ENCODE data around the gene KLHL29.

Gene KLHL29

DNA sequence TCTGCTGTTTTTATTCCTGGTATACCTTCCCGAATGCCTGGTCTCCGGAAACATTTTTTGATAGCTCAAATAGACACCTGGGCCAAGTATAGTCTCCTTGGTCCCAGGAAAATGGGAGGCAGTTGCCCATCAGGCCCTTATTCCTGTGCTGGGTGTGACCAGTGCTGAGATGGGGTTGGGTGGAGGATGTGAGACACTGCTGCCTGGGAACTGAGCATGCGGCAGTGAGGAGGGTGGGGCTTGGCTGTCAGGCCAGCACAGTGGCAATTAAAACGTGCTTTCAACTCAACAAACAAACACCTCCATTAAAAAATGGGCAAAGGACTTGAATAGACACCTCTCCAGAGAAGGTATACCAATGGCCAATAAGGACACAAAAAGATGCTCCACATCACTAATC, 12.5 kb downstream of the KLHL29 start:
- DNase-seq (ENCODE audit: low read depth in 2 of 2), result no peak

DNA sequence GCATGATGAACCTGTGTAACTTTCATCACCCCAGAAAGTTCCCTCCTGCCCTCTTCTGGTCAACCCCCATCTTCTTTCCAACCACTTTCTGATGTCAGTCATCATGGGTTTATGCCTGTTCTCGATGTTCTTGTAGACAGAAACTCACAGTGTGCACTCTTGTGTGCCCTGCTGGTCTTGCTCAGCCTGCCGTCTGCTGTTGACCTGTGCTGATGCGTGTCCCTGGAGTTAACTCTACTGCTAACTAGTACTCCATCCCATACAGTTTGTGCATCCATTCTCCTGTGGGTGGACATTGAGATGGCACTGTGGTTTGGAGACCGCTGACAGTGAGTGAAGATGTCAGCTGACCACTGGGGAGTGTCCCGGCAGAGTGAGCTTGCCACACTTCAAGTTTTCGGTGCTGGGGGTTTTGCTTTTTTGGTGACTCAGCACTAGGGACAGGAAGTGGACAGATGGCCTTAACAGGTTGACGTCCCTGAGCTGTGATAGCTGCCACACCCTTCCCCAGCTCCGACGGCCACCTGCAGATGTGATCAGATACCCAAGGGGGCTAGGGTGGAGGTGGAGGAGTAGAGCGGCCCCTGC, 14.8 kb downstream of the KLHL29 start:
- DNase-seq (ENCODE audit: low read depth in 2 of 2), result no peak

DNA sequence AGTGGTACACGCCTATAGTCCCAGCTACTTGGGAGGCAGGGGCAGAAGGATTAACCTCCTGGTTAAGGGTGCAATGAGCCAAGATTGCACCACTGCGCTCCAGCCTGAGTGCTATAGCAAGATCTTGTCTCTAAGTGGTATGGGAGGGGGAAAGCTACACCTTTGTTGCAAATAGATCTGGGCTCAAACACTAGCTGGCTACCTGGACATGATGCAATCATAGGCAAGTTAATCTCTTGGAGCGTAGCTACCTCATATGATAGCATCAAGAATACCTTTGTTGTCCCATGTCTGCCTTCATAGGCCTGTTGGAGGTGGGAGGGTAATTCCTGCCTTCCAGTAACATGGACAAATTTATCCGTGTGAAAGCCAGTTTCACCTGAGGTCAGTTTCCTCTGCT, 15.7 kb downstream of the KLHL29 start:
- no peak for DNase-seq (ENCODE audit: low read depth in 2 of 2)

DNA sequence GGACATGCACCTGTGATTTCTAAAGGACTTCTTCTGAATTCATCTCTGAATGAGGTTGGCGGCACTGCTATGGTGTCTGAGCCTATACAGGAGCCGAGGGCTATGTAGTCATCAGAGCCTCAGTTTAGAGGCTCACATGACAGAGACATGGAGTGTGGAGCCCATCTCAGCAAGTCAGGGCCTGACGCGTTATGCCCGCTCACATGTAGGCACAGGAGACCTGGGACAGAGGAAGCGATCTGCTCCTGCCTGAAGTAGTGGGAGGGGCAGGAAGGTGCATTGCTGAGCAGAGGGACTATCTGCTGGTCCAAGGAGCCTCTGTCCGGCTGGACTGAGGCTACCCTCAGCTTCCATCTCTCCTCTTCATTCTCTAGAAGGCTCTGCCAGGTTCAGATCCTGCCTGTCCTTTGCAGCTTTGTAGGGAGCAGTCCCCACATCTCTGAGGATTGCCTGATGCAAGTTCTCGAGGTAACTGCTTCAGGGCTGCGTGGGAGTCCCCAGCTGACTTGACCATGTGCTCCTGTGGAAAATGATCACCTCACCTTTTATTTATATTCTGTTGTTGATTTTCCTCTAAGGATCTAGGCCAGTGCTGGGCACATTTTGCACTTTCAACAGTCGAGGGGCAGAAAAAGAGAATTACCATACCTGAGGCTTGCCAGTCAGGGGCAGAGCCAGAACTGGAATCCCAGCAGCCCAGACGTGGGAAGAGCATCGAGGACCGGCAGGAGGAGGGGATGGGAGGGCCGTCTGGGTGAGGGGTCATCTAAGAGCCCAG, 16.6 kb downstream of the KLHL29 start:
- DNase-seq (ENCODE audit: low read depth in 2 of 2), result no peak

DNA sequence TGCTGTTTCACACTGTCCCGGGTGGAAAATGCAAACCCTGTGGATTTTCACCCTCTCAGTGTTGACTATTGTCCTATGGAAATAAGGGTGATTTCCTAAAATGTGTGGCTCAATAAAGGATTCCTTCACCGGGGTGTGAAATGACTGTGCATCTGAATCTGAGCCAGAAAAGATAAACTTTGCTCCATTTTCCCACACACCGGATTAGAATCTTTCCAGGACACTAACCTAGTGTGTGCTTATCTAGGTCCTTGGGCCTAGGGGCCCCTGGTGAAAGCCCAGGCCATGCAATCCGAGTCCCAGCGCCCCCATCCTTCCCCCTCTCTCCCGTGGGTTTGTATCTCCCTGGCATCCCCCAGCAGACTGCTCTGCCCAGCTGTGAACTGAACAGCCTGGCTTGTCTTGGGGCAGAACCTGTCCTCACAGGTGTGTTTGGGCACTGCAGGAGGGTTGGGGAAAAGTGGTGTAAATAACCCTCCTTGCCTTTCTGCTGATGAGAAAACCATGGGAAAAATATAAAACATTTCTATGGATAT, 17.3 kb downstream of the KLHL29 start:
- DNase-seq (ENCODE audit: low read depth in 2 of 2), result no peak

DNA sequence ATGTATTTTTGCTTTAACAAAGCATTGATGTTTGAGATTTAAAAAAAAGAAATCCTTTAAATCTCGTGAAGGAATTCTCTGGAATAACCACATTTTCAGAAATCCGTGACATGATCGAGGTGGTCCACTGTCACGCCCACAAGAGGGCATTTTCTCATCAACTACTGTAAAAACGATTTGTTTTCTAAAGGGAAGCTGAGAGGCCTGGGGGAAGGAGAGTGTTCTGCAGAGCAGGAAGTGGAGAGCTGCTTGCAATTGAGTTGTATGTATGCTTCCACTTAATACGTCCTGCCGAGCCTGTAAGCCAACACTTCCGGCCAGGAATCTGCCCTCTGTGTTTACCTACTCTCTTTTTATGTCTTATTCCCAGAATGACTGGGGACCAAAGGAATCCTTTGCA, 19.4 kb downstream of the KLHL29 start:
- DNase-seq (ENCODE audit: low read depth in 2 of 2), result no peak

DNA sequence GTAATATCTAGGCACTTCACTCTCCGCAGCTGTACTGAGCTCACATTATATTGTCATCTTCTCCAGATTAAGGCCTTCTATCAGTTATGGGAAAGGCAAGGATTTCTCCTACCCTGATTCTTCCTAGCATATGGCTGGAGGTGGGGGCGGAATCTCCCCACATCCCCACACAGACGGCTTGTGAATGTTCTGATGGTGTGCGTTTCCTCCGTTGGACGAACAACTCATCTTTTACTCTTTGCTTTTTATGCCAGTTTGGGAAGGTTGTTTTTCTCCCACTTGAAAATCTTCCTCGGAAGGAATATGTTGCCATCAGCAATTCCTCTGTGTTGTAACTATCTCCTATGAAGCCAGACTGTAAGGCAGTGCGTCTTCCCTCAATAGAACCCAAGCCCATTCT, 24.3 kb downstream of the KLHL29 start:
- no peak for DNase-seq (ENCODE audit: low read depth in 2 of 2)

DNA sequence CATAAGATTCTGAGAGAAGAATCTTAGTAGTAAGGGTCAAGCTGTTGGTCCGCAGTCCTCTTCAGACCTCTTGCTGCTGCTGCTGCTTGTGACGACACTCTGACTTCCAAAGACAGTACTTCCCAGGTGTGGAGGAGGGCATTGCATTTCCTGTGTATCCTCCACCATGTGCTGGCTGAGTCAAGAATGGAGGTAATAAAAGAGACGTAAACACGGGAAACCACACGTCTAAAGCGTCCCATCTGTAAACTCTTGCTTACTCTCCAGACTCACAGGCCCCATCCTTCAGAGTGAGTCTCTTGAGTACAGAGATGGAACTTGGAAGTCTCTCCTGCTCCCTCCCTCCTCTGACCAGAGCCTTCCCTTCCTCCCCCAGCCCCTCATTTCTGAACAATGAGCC, 25.6 kb downstream of the KLHL29 start:
- no peak for DNase-seq (ENCODE audit: low read depth in 2 of 2)

DNA sequence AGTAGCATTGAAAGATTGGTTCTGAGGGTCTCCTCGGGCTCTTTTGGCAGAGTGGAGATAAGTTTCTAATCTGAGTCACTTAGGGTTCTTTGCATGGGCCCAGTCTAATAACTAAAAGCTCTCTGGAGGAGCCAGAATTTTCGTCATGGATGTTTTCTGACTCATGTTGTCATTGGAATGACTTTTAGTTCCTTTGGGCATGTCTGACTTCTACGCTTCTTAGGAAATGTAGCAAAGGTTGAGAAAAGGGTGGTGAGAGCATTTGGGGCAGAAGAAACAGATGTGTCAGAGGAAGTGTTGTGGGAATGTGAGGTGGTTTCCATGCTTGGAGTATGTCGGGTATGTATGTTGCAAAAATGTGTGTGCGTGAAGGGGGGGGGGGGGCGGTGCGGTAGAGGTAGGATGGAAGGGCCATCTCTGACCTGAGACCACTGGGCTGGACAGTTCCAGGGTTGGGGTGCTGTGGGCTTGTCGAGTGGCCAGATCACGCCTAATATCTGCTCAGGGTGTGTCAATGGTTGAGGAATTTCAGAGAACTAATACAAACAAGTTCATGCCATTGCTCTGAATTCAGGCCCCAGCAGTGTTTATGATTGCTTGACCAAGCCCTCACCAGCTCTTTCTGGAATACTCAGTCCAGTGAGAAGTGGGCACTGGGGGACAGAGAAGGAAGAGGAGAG, 26.9 kb downstream of the KLHL29 start:
- DNase-seq (ENCODE audit: low read depth in 2 of 2), result no peak

DNA sequence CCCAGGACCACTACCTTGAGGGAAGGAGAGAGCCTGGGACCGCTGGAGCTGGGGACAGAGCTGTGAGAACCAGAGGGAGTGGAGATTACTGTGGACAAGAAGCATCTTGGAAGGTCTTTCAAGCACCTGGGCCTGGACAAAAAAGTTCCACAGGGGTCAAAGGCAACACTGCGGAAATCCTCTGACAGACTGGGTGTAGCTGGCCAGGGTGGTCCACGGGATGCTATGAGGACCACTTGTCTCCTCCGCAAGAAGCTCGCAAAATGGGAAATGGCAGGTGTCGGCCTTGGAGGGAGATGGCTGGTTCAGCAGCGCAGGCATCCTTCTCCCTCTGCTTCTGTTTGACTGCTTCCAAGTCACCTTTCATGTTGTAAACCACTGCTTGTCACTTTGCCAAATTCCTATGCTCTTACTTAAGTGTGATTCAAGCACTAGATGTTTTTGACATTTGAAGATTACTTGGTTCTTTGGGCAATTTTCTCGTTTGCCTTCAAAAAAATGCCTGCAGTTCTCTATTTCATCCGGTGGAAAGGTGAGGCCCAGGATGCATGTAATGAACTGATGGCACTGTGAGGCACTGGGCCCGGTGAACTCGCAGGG, 27.7 kb downstream of the KLHL29 start:
- DNase-seq (ENCODE audit: low read depth in 2 of 2), result no peak

DNA sequence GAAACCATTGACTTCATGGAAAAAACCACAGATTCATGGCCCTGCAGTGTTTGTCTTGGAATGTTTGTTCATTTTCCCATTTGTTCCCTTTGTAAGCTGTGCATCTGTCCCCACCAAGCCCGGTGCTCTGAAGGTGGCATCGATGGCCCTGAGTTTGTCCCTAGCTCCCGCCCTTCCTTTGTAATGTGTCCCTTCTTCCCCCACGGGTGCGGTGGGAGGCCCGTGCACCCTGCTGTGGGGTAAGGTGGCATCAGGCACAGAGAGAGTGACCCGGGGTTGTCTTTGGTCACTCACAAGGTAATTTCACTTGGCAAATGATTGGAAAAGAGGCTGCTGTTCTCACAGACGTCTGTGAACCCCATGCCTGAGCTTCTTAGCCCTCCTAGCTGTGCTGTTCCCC, 28.7 kb downstream of the KLHL29 start:
- no peak for DNase-seq (ENCODE audit: low read depth in 2 of 2)

DNA sequence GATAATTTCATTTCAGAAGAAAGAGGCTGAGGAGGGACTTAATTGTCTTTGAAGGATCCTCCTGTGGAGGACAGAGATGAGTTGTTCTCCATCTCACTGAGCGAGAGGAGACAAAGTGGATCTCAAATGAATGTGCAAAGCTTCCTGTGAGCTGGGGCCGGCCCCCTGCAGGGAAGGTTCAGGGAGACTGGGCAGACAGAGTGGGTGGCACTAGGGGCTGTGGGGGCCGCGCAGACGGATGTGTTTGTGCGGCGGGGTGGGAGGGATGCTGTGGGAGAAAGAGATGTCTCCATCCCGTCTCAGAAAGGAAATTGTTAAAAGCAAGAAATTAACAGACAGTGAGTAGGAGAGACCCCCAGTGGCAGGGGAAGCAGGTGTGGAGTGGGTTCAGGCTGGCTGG, 29.1 kb downstream of the KLHL29 start:
- DNase-seq (ENCODE audit: low read depth in 2 of 2), result no peak

DNA sequence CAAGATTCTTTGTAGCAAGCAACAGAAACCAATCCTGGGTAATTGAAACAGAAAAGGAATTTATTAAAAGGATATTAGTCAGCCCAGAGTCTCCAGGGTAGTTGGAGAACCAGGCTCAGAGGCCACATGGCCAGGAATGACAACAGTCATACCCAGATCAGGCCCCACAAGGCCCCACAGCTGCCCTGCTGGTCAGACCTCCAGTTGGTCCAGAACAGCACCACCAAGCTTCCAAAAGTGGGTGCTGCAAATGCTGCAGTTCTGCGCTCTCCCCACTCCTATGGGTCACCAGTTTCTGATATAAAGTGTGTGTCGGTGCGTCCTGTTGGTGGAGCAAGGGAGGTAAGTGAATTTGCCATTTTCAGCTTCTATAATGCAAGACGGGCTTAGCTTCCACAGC, 29.9 kb downstream of the KLHL29 start:
- no peak for DNase-seq (ENCODE audit: low read depth in 2 of 2)

DNA sequence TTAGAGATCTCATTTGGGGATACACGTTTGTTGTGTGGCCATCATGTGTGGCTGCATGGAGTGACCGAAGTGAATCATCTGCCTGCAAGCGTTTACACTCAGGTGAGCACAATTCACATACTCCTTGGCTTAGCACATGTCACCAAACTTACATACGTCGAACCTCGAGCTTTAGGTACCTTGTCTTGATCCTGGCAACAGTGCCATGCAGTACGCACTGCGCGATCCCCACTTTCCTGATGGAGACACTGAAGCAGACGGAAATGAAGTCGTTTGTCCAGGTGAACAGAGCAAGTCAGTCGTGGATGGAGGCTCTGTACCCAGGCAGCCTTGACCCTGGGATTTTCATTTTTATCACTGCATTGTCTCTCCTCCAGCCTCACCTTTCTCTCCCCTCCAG, 32.3 kb downstream of the KLHL29 start:
- DNase-seq (ENCODE audit: low read depth in 2 of 2), result no peak

DNA sequence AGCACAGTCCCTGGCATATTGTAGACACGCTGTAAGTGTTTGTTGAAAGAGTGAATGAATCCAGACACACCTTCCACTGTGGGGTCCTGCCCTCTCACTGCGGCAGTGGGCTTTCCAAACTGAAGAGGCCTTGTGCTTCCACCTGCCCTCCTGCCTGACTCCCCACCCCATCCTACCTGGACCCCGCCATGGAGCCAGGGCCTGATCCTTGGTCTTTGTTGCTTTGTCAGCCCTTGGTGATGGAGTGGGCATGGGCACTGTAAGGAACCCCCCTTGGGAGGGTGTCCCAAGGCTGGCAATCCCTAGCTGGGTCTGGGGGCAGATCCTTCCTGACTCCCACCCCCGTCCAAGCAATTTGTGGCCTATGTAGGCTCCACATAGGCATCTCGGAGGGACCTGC, 33.1 kb downstream of the KLHL29 start:
- DNase-seq (ENCODE audit: low read depth in 2 of 2), result no peak

DNA sequence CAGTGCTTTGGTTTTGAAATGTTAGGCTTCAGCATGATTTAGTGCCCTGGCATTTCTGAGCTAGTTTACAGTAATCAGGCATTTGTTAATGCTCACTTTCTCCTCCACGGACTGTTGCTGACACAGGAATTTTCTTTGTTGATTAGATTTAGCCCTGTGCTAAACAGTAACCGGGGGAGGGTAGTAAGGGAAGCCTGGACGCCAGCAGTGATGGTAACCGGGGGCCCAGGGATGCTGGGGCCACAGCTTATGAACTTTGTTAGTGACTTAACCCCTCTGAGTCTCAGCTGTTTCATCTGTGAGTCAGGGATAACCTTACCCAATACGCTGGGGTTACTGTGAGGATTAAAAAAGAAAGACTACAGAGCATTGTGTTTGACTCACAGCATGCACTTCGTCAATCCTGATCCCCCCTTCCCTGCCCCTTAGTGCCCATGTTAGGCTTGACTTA, 33.5 kb downstream of the KLHL29 start:
- DNase-seq (ENCODE audit: low read depth in 2 of 2), result no peak

DNA sequence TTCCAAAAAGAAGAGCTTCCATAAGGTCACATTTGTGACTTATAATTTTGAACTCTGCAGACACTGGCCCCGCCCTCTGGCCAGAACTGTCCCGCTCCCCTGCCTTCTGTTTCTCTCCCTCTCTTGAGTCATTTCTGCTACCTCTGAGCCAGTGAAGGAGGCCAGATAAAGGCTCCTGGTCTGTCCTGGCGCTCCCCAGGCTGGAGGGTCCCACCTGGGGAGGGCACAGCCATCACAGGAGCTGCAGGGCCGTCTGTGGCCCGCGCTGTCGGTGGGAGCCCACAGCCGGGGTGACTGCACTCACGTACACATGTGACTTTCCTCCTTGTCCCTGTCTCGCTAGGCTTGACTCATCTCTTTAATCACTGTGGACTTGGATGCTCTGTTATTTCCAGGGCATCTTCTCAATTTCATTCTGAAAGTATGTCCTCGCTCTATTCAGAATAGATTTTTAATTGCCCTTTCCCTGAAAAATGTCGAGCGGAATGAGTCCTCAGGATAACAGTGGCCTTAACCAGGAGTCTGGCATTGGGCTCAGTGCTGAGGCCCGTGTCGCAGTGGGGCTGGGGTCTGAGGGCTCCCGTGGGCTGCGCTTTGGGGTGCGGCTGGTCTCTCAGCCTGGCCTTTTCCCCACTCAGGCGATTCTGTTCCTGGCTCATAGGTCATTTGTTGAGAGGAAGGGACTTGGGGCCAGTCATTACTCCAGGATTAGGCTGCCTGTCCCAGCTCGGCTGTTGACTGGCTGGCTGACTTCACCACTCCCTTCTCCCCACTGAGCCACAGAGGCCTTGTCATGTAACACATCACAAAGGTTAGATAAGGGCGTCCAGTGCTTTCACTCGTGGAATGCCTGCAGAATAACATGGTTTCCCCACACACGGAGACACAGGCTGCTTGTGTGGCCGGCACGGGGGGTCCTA, 34.5 kb downstream of the KLHL29 start:
- no peak for DNase-seq (ENCODE audit: low read depth in 2 of 2)

DNA sequence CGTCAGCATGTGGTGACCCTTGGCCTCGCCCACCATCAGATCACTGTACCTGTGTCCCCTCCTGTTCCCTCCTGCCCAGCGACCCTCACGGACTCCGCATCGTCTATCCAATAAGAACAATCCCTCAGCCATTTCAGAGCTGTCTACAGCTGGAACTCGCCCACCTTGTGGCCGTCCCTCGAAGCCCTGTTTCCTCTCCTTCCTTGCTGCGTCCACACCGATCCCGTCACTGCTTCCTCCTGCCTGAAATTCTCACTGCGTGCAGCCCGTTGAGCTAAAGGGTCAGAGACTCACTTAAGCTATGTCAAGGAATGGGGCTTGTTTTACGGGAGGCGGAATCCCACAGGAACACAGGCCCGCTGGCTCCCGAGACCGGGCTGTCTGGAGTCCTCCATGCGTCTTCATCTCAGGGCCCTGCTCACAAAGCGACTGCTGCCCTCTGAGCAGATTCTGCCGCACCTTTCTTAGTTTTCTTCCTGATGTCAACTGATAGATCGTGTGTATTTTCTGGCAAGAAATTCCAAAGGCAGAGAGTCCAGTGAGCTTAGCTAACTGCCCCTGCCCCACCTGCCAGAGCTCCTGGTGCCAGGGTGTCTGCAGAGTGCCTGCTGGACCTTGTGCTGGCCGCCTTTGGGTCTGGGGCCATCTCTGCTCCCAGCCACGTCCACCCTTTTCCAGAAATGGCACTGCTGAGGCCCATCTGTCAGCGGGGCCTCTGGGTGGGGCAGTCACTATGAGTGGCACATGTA, 35.3 kb downstream of the KLHL29 start:
- no peak for DNase-seq (ENCODE audit: low read depth in 2 of 2)

DNA sequence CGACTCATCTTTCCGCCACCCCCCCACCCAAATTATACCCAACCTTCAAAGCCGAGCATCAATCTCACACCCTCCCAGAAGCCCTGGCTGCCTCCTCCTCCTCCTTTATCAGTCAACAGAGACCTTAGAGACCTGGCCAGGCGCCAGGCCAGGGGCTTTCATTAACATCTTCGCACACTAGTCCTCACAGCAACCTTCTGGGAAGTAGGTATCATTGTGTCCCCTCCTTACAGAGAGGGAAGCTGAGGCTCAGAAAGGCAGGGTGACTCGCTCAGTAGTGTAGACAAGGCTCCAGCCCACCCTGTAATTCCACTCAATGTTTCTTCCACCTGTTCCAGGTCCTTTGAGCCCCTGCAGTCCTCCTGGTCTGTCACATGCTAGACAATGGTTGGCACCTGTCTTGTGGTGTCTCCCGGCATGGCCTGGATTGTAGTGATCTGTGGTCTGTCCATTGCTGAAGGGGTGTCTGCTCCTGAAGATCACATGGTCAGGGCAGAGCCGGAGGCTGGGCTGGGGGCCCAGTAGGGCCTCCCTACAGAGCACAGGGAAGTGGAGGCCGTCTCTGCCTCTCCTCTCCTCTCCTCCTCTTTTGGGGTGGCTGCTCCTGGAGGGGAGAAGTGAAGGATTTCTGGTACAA, 36.0 kb downstream of the KLHL29 start:
- DNase-seq (ENCODE audit: low read depth in 2 of 2), result no peak

All from stimulated activated CD8-positive, alpha-beta memory T cell treated with anti-CD3 and anti-CD28 coated beads, Interleukin-2, amount 100 ng/mL, for 1 hour (primary cell).